Keratinocyte (primary cell): Measurements from ENCODE around the gene KIF26A.

Experiments used
- EZH2 ChIP-seq: IDR thresholded peaks from one replicate; pipeline ENCODE4 v1.6.1; 2012; ENCODE audit warnings: inconsistent platforms, mild to moderate bottlenecking, low read length, moderate library complexity
- TF ChIP-seq, protein P1 (sequence below), 3 experiments: IDR thresholded peaks in 1 of 3; conservative IDR thresholded peaks in 1 of 3; optimal IDR thresholded peaks in 1 of 3; 2 replicates in 2 of 3; 3 replicates in 1 of 3; pipeline versions ENCODE3 to v1.5.1; 2011; ENCODE audit warnings: low read length in 3 of 3, mild to moderate bottlenecking in 3 of 3, moderate library complexity in 2 of 3, control low read depth in 1 of 3, inconsistent platforms in 1 of 3; ENCODE audit not compliant: insufficient read depth in 2 of 3; ENCODE audit errors: extremely low read depth in 1 of 3

DNA sequence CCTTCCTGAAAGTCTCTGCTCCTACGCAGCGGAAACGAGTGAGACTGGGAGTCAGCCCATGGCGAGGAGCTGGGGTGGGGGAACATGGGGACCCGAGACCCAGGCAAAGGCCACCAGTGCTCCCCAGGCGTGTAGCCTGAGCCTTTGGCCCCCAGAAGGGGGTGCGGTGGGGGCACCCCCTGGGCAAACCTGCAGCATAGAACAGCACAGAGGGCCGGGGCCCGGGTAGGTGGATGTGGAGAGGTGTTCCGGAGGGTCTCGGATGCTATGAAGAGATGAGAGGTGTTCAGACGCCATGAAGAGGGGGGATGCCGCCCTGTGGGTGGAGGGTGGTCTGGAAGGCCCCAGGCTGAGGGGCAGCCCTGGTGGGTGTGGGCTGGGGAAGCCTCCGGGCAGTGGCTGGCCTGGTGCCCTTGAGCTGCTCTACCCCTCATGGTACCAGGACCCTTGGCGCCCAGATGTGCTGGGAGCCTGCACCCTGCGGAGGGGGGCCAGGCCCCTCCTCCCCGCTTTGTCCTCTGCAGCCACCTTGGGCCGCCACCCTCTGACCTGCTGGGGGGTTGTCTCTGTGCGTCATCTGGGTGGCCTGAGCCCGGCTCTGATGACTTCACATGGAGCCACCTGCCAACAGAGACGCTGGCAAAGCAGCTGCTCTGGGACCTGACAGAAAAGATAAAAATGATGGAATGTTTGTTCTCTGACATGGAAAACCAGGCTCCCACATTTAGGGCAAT, 83.4 kb downstream of the KIF26A start:
- TF ChIP-seq, protein P1, sequence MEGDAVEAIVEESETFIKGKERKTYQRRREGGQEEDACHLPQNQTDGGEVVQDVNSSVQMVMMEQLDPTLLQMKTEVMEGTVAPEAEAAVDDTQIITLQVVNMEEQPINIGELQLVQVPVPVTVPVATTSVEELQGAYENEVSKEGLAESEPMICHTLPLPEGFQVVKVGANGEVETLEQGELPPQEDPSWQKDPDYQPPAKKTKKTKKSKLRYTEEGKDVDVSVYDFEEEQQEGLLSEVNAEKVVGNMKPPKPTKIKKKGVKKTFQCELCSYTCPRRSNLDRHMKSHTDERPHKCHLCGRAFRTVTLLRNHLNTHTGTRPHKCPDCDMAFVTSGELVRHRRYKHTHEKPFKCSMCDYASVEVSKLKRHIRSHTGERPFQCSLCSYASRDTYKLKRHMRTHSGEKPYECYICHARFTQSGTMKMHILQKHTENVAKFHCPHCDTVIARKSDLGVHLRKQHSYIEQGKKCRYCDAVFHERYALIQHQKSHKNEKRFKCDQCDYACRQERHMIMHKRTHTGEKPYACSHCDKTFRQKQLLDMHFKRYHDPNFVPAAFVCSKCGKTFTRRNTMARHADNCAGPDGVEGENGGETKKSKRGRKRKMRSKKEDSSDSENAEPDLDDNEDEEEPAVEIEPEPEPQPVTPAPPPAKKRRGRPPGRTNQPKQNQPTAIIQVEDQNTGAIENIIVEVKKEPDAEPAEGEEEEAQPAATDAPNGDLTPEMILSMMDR (optimal IDR thresholded peaks at IDR 0.05 in 1 of 3, IDR thresholded peaks at IDR 0.05 in 1 of 3, conservative IDR thresholded peaks at IDR 0.05 in 1 of 3; ENCODE audit: extremely low read depth in 1 of 3, insufficient read depth in 2 of 3, low read length in 3 of 3): no peak
- TF ChIP-seq EZH2: no peak
